K562 (cell line): Measurements from ENCODE around the gene FCGR3A.
"Not testable (repeated sequence)": the region's sequence is repeated elsewhere in the genome, so short reads cannot be mapped to it uniquely, and the experiment has no call there.

Experiments used
- CBFB ChIP-seq: sonication (generic); formaldehyde crosslinking; IDR thresholded peaks from 2 replicates; pipeline ENCODE4 v1.4.0; 2020; ENCODE audit warnings: mild to moderate bottlenecking, missing genetic modification reagents
- HNRNPH1 ChIP-seq: fragments of 200-400 bp; formaldehyde crosslinking; optimal IDR thresholded peaks from 2 replicates; pipeline ENCODE3; 2017; ENCODE audit warnings: low read depth, mild to moderate bottlenecking, low read length, moderate library complexity
- MXI1 ChIP-seq: IDR thresholded peaks from 2 replicates; pipeline ENCODE4 v1.6.1; 2011; ENCODE audit warnings: low read depth, mild to moderate bottlenecking, improper control_type of control experiment, low read length
- TF ChIP-seq, protein P1 (sequence below), 3 experiments: IDR thresholded peaks in 2 of 3; conservative IDR thresholded peaks in 1 of 3; 2 replicates each; pipeline ENCODE4 v1.5.1; 2011 to 2012; ENCODE audit warnings: low read length in 3 of 3, mild to moderate bottlenecking in 3 of 3, control low read depth in 2 of 3, improper control_type of control experiment in 1 of 3, inconsistent platforms in 1 of 3, low read depth in 1 of 3, mixed read lengths in 1 of 3, moderate library complexity in 1 of 3; ENCODE audit not compliant: insufficient read depth in 2 of 3

DNA sequence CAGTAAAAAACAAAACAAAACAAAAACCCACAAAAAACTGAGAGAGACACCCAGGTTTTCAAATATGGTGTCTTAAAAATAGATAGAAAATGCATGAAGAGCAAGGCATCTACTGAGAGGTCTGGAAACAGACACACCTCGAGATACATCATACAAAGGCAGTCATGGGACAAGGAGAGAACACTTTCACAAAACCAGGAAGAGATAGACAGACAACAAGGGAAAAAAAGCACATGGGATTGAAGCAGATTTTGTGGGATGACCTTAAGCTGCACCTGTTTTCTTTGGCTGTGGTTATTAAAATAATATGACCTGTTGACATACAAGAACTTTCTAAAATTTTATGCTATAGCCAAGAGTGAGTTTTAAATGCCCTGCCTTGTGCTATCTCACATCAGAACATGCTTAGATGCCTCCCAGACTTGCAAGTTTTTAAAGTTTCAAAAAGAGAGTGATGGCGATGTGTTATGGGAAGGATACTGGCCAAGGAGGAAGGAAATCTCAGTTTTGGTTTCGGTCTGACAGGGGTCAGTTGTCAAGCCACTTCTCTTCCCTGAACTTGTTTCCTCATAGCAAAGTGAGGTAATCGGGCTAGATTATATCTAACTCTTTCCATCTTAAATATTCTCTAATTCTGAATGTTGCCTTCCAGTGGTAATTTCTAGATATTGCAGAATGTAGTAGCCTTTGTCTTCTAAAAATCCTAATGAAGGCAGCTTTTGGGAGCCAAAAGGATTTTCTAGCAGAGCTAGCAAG lies 11.5 kb upstream of the FCGR3A start:
- TF ChIP-seq MXI1; HNRNPH1; CBFB (CRISPR knock-in tag): not testable (repeated sequence)
- TF ChIP-seq, protein P1, sequence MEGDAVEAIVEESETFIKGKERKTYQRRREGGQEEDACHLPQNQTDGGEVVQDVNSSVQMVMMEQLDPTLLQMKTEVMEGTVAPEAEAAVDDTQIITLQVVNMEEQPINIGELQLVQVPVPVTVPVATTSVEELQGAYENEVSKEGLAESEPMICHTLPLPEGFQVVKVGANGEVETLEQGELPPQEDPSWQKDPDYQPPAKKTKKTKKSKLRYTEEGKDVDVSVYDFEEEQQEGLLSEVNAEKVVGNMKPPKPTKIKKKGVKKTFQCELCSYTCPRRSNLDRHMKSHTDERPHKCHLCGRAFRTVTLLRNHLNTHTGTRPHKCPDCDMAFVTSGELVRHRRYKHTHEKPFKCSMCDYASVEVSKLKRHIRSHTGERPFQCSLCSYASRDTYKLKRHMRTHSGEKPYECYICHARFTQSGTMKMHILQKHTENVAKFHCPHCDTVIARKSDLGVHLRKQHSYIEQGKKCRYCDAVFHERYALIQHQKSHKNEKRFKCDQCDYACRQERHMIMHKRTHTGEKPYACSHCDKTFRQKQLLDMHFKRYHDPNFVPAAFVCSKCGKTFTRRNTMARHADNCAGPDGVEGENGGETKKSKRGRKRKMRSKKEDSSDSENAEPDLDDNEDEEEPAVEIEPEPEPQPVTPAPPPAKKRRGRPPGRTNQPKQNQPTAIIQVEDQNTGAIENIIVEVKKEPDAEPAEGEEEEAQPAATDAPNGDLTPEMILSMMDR (IDR thresholded peaks at IDR 0.05 in 2 of 3, conservative IDR thresholded peaks at IDR 0.05 in 1 of 3; ENCODE audit: insufficient read depth in 2 of 3, low read depth in 1 of 3, low read length in 3 of 3), result peak in 1 of 3 experiments; percentile 21; a peak in 2 of 6 replicates
